Activated T-cell treated with anti-CD3 and anti-CD28 coated beads, Interleukin-2, amount 50 U/mL, for 24 hours (primary cell): Measurements from ENCODE around the gene ZNF189.
"Not testable (repeated sequence)": the region's sequence is repeated elsewhere in the genome, so short reads cannot be mapped to it uniquely, and the experiment has no call there.

Experiments
- DNase-seq: peaks from one replicate; pipeline ENCODE4 v3.0.0-alpha.2; 2020
- H3K27ac Mint-ChIP-seq: 2 replicates; pipeline ENCODE4 v1.8.0; 2020; ENCODE audit warnings: mild to moderate bottlenecking, mixed read lengths
- H3K27me3 Mint-ChIP-seq: 2 replicates; pipeline ENCODE4 v1.8.0; 2020; ENCODE audit warnings: mixed read lengths
- H3K36me3 Mint-ChIP-seq: 2 replicates; pipeline ENCODE4 v1.8.0; 2020; ENCODE audit warnings: low read depth, mixed read lengths
- H3K4me1 Mint-ChIP-seq: 2 replicates; pipeline ENCODE4 v1.8.0; 2020; ENCODE audit warnings: low read depth, mixed read lengths
- H3K4me3 Mint-ChIP-seq: 2 replicates; pipeline ENCODE4 v1.8.0; 2020; ENCODE audit warnings: mild to moderate bottlenecking, moderate library complexity, mixed read lengths
- H3K9me3 Mint-ChIP-seq: 2 replicates; pipeline ENCODE4 v1.8.0; 2020; ENCODE audit warnings: mixed read lengths

The ZNF189 gene

GRCh38 chr9:101369884-101370531, 28.6 kb upstream of the ZNF189 start:
- no peak for DNase-seq
- H3K4me1 Mint-ChIP-seq = no peaks in the 10 kb centered on the region
- no peak overlapping the region for H3K27ac Mint-ChIP-seq
- no peaks in the 10 kb centered on the region for H3K36me3 Mint-ChIP-seq
- H3K4me3 Mint-ChIP-seq = no peak overlapping the region
- H3K27me3 Mint-ChIP-seq = peaks cover 3% of the 10 kb centered on the region
- no peaks in the 10 kb centered on the region for H3K9me3 Mint-ChIP-seq

GRCh38 chr9:101371813-101372212, 26.8 kb upstream of the ZNF189 start:
- no peak overlapping the region for H3K4me3 Mint-ChIP-seq
- H3K36me3 Mint-ChIP-seq = no peaks in the 10 kb centered on the region
- no peak for DNase-seq
- no peak overlapping the region for H3K27ac Mint-ChIP-seq
- H3K4me1 Mint-ChIP-seq = no peaks in the 10 kb centered on the region
- no peaks in the 10 kb centered on the region for H3K9me3 Mint-ChIP-seq
- H3K27me3 Mint-ChIP-seq = peaks cover 14% of the 10 kb centered on the region

DNA sequence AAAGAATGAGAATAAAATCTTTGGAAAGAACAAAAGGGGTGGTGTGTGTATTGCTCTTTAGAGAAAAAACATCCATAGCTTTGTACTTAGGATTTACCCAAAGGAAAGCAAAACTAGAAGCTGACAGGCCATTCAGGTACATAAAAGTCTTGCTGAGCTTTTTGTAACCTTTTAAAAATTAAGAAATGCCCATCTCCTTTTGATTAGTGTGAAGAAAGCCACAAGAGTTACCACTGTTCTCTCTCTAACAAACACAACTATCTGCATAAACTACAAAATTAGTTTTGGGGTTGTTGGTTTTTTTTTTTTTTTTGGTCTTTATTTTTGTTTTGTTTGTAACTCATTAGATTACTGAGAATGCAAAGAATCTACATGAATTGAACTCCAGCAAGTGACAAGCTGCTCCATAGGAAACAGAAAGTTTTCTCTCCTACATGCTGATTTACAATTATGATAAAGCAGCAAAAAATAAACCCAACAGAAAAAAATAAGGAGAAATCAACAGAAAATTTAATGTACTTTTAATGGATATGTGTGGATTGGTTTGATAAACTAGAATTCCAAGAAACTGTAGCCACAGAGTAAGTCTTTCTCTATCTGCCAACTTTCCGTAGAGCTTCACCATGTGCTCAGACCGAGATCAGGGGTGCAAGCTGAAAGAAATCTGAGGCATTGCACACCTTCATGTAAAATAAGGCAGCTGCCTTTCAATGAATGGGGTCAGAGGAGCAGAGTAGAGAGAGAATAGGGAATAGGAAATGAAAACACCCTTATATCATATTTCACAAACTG, 26.1 kb upstream of the ZNF189 start:
- DNase-seq = no peak
- Mint-ChIP-seq H3K27ac (no peak overlapping the region), H3K27me3 (peaks cover 12% of the 10 kb centered on the region), H3K9me3 (no peaks in the 10 kb centered on the region), H3K4me3 (no peak overlapping the region), H3K4me1 (no peaks in the 10 kb centered on the region), H3K36me3 (no peaks in the 10 kb centered on the region)

- H3K27me3 Mint-ChIP-seq = peaks cover 23% of the 10 kb centered on the region
- no peak overlapping the region for H3K27ac Mint-ChIP-seq
- H3K4me1 Mint-ChIP-seq = no peaks in the 10 kb centered on the region
- no peaks in the 10 kb centered on the region for H3K36me3 Mint-ChIP-seq
- no peak for DNase-seq
- H3K9me3 Mint-ChIP-seq = peaks cover 4% of the 10 kb centered on the region
- no peak overlapping the region for H3K4me3 Mint-ChIP-seq
Measured at GRCh38 chr9:101375546-101375945, 23.1 kb upstream of the ZNF189 start.

DNA sequence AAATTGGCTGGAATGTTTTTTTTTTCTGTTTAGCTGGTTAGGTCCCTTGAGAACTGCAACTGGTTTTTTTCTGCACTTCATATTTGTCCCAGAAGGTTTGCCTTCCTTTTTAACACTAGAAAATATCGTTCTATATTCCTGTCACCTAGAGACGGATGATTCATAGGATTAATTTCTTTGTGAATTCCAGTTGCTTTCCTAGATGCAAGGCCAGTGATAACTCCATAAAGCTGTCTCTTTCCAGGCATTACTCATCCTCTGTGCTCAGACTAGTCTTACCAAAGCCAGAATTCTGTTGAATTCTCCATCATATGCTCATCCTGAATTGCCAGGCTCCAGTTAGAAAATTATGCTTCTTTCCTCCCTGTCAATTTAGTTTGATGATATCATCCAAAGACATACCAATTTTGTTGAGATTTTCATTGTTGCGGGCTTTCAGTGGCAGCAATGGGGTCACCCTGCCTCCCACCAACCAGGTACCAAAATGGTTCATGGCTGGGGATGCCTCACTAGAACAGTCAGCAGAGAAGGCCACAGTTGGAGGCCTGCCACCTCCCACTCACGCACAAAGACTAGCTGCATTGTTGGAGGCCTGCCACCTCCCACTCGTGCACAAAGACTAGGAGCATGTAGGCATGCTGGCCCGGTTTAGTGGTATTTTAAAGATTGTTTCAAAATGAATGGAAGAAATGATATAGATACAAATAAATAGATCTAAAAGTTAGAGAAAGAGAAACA, 22.4 kb upstream of the ZNF189 start:
- DNase-seq = no peak
- no peaks in the 10 kb centered on the region for H3K4me1 Mint-ChIP-seq
- H3K9me3 Mint-ChIP-seq = peaks cover 4% of the 10 kb centered on the region
- no peaks in the 10 kb centered on the region for H3K36me3 Mint-ChIP-seq
- H3K27me3 Mint-ChIP-seq = peaks cover 23% of the 10 kb centered on the region
- no peak overlapping the region for H3K27ac Mint-ChIP-seq
- H3K4me3 Mint-ChIP-seq = no peak overlapping the region

DNA sequence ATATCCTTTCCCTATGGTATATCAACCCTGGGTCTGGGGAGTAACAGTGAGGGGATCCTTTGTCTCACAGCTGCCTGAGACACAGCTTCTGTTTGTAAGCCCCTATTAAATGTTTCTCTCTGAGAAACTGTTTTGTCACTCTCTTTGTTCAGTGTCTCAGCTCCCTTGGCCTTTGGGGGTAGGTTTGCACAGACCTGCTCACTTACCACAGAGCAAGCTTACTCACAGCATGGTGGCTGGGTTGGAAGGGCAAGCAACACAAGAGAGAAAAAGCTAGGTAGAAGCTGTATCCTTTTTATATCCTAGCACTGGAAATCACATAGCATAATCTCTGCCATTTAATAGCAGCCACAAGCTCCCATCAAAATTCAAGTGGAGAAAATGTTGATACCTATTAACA, 18.4 kb upstream of the ZNF189 start:
- Mint-ChIP-seq H3K4me1 (no peaks in the 10 kb centered on the region), H3K4me3 (no peak overlapping the region)

DNA sequence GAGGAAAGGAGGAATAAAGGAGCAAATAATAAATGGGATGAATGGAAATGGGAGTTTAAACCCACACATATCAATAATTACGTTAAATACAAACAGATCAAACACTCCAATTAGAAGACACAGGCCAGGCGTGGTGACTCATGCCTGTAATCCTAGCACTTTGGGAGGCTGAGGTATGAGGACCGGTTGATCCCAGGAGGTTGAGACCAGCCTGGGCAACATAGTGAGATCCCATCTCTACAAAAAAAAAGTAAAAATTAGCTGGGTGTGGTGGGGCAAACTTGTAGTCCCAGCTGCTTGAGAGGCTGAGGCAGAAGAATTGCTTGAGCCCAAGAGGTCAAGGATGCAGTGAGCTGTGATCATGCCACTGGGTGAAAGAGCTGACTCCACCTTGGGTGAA, 17.5 kb upstream of the ZNF189 start:
- peaks cover 17% of the 10 kb centered on the region for H3K9me3 Mint-ChIP-seq
- no peak overlapping the region for H3K4me3 Mint-ChIP-seq
- DNase-seq = no peak
- H3K36me3 Mint-ChIP-seq = peaks cover 15% of the 10 kb centered on the region
- H3K27ac Mint-ChIP-seq = no peak overlapping the region
- peaks cover 18% of the 10 kb centered on the region for H3K27me3 Mint-ChIP-seq
- no peaks in the 10 kb centered on the region for H3K4me1 Mint-ChIP-seq

More for the DNA sequence above, 18.4 kb upstream of the ZNF189 start:
- no peak overlapping the region for H3K27ac Mint-ChIP-seq
- H3K9me3 Mint-ChIP-seq = peaks cover 11% of the 10 kb centered on the region
- peaks cover 23% of the 10 kb centered on the region for H3K27me3 Mint-ChIP-seq
- DNase-seq = no peak
- H3K36me3 Mint-ChIP-seq = peaks cover 9% of the 10 kb centered on the region

- Mint-ChIP-seq H3K27ac (no peak overlapping the region), H3K4me1 (no peaks in the 10 kb centered on the region), H3K4me3 (no peak overlapping the region), H3K36me3 (peaks cover 20% of the 10 kb centered on the region), H3K9me3 (peaks cover 19% of the 10 kb centered on the region), H3K27me3 (peaks cover 12% of the 10 kb centered on the region)
- DNase-seq = no peak
Measured at GRCh38 chr9:101381833-101382342, 16.8 kb upstream of the ZNF189 start.

DNA sequence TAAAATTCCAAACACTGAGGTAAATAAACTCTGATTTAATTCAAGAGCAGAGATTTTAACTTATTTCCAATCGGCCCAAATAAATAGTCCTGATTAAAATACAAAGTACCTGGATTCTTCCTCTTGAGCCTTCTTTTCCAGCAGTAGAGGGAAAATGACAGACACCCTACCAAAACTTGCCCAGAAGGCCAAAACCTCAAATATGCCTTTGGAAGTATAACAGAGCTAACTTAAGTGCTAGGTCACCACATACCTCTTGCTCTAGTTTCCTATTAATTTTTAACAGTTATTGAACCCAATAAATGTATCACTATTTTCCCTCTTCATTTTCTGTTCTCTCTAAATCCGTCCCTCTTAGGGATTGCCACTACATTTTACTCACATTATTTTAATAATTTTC, 15.3 kb upstream of the ZNF189 start:
- Mint-ChIP-seq H3K36me3 (peaks cover 31% of the 10 kb centered on the region), H3K27me3 (peaks cover 6% of the 10 kb centered on the region), H3K4me1 (peaks cover 5% of the 10 kb centered on the region), H3K9me3 (peaks cover 16% of the 10 kb centered on the region), H3K27ac (no peak overlapping the region), H3K4me3 (no peak overlapping the region)
- no peak for DNase-seq

GRCh38 chr9:101384873-101385536, 13.6 kb upstream of the ZNF189 start, which contains the start of gene BAAT:
Gene BAAT (minus strand): TSS chr9:101385006. CDS start chr9:101371404, 13,602 bp downstream.
- H3K4me1 Mint-ChIP-seq, H3K27ac Mint-ChIP-seq, DNase-seq, H3K4me3 Mint-ChIP-seq, H3K27me3 Mint-ChIP-seq: not testable (repeated sequence)
- peaks cover 14% of the 10 kb centered on the region for H3K9me3 Mint-ChIP-seq
- peaks cover 45% of the 10 kb centered on the region for H3K36me3 Mint-ChIP-seq

- Mint-ChIP-seq H3K4me1 (peaks cover 28% of the 10 kb centered on the region), H3K27ac (peak overlapping the region; percentile 20), H3K27me3 (no peaks in the 10 kb centered on the region), H3K9me3 (peaks cover 22% of the 10 kb centered on the region), H3K36me3 (peaks cover 75% of the 10 kb centered on the region), H3K4me3 (no peak overlapping the region)
- no peak for DNase-seq
Measured at GRCh38 chr9:101387871-101388506, 10.7 kb upstream of the ZNF189 start.

- H3K4me3 Mint-ChIP-seq = no peak overlapping the region
- peaks cover 32% of the 10 kb centered on the region for H3K4me1 Mint-ChIP-seq
- H3K27ac Mint-ChIP-seq = no peak overlapping the region
- peaks cover 24% of the 10 kb centered on the region for H3K9me3 Mint-ChIP-seq
- peaks cover 81% of the 10 kb centered on the region for H3K36me3 Mint-ChIP-seq
- no peak for DNase-seq
- H3K27me3 Mint-ChIP-seq = no peaks in the 10 kb centered on the region
Measured at GRCh38 chr9:101388507-101388993, 10.1 kb upstream of the ZNF189 start.

- Mint-ChIP-seq H3K27ac (no peak overlapping the region), H3K4me1 (peaks cover 68% of the 10 kb centered on the region), H3K4me3 (no peak overlapping the region), H3K36me3 (peaks cover 97% of the 10 kb centered on the region), H3K27me3 (no peaks in the 10 kb centered on the region), H3K9me3 (peaks cover 21% of the 10 kb centered on the region)
- DNase-seq = no peak
Measured at GRCh38 chr9:101393135-101393534, 5.5 kb upstream of the ZNF189 start.

GRCh38 chr9:101394687-101395086, 4.0 kb upstream of the ZNF189 start:
- peak overlapping the region; percentile 7 for H3K27ac Mint-ChIP-seq

More at GRCh38 chr9:101394687-101395086, 4.0 kb upstream of the ZNF189 start:
- DNase-seq = no peak
- Mint-ChIP-seq H3K36me3 (peaks cover 96% of the 10 kb centered on the region), H3K27me3 (no peaks in the 10 kb centered on the region), H3K4me3 (no peak overlapping the region), H3K9me3 (peaks cover 21% of the 10 kb centered on the region), H3K4me1 (peaks cover 70% of the 10 kb centered on the region)
